GM18507 (cell line): ENCODE results near the gene B3GLCT.

ENCODE experiments used
- DNase-seq: peaks from one replicate; pipeline ENCODE4 v3.0.0; 2011; ENCODE audit warnings: low read depth; ENCODE audit not compliant: insufficient read length; ENCODE audit errors: extremely low spot score
- FAIRE-seq: peaks from 2 replicates; lab custom pipeline; 2011; peaks lifted over from hg19 to GRCh38; lab: Jason Lieb, UNC

Gene B3GLCT

GRCh38 chr13:31261241-31261640, 61.5 kb downstream of the B3GLCT start:
- DNase-seq = no peak
- no peak for FAIRE-seq

GRCh38 chr13:31263346-31263745, 63.6 kb downstream of the B3GLCT start:
- FAIRE-seq (no peak), DNase-seq (no peak)

- FAIRE-seq = no peak
- no peak for DNase-seq
Observed at GRCh38 chr13:31264151-31264550, 64.4 kb downstream of the B3GLCT start.

GRCh38 chr13:31267126-31267784, 67.5 kb downstream of the B3GLCT start:
- DNase-seq = no peak
- no peak for FAIRE-seq

- no peak for DNase-seq
- FAIRE-seq = no peak
Observed at GRCh38 chr13:31274390-31274789, 74.6 kb downstream of the B3GLCT start.

GRCh38 chr13:31276421-31276820, 76.6 kb downstream of the B3GLCT start:
- DNase-seq = no peak
- no peak for FAIRE-seq

GRCh38 chr13:31278869-31279268, 79.1 kb downstream of the B3GLCT start:
- FAIRE-seq = no peak
- no peak for DNase-seq

GRCh38 chr13:31282741-31283455, 83.1 kb downstream of the B3GLCT start:
- DNase-seq (no peak), FAIRE-seq (no peak)

- DNase-seq (no peak), FAIRE-seq (no peak)
Observed at GRCh38 chr13:31286930-31287329, 87.2 kb downstream of the B3GLCT start.

GRCh38 chr13:31301119-31301518, 101.3 kb downstream of the B3GLCT start:
- no peak for DNase-seq
- FAIRE-seq = no peak

GRCh38 chr13:31310356-31310755, 110.6 kb downstream of the B3GLCT start:
- no peak for DNase-seq
- FAIRE-seq = no peak

GRCh38 chr13:31310786-31311185, 111.0 kb downstream of the B3GLCT start:
- DNase-seq (no peak), FAIRE-seq (no peak)

- FAIRE-seq = no peak
- DNase-seq = no peak
Observed at GRCh38 chr13:31311921-31312320, 112.1 kb downstream of the B3GLCT start.

- FAIRE-seq (no peak), DNase-seq (no peak)
Observed at GRCh38 chr13:31314961-31315360, 115.2 kb downstream of the B3GLCT start.

GRCh38 chr13:31320946-31321345, 121.2 kb downstream of the B3GLCT start:
- DNase-seq = no peak
- FAIRE-seq = no peak

GRCh38 chr13:31321457-31321856, 121.7 kb downstream of the B3GLCT start:
- FAIRE-seq (no peak), DNase-seq (no peak)

GRCh38 chr13:31322026-31322425, 122.3 kb downstream of the B3GLCT start:
- FAIRE-seq (no peak), DNase-seq (no peak)

- DNase-seq (no peak), FAIRE-seq (no peak)
Observed at GRCh38 chr13:31322702-31323405, 123.1 kb downstream of the B3GLCT start.

GRCh38 chr13:31327182-31327860, 127.5 kb downstream of the B3GLCT start:
- FAIRE-seq (no peak), DNase-seq (no peak)

GRCh38 chr13:31328549-31329235, 128.9 kb downstream of the B3GLCT start:
- no peak for FAIRE-seq

More at GRCh38 chr13:31328549-31329235, 128.9 kb downstream of the B3GLCT start:
- no peak for DNase-seq
